Right hindlimb (tissue), 1 donor: Measurements from ENCODE around the gene AKR7A3.

Source experiments
- DNase-seq: peaks from one replicate; pipeline ENCODE4 v3.0.0-alpha.2; 2018

Gene AKR7A3

DNA sequence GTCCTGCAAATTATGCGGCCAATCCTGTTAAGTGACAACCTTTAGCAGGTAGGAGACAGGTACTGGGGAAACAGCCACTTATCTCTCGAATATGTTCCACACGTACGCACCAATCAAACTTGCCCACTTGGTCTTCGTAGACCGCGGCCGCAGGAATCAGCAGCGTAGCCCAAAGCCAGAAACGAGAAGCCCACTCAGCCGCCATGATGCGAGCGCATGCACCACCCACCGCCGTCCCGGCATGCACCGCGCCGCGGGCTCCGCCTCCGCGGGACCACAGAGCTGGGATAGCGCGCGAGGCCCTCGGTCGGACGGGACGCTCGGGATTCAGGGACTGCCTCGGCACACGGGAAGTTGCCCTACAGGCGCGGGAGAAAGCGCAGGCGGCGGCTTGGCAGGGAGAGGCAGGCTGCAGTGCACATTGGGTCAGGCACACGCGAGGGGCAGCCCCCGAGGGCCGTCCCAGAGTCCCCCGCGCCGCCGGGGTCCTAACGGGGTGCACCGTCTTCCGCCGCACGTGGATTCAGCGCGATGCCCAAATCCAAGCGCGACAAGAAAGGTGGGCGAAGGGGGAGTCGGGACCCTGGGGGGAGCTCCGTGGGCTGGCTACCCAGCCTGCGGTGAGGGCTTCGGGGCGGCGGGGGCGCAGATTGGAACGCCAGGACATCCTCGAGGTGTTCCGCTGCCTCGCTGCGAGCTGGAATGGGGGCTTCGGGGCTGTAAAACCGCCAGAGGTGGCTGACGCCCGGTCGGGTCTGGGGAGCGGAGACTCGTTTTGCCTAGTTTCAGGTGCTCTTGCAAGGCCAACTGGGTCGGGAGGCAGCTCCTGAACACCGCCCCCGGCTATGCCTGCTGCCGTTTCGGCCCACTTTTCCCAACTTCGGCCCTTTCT, 37.0 kb downstream of the AKR7A3 start, which contains the start of the genes EMC1 and MRTO4:
EMC1 (minus strand) TSS at position 220 of the 892 bp plus-strand sequence; CDS start at position 205, 15 bp downstream.
MRTO4 (plus strand) TSS at position 501 of the 892 bp plus-strand sequence; CDS start at position 532, 31 bp downstream.
- peak; percentile 93 for DNase-seq

DNA sequence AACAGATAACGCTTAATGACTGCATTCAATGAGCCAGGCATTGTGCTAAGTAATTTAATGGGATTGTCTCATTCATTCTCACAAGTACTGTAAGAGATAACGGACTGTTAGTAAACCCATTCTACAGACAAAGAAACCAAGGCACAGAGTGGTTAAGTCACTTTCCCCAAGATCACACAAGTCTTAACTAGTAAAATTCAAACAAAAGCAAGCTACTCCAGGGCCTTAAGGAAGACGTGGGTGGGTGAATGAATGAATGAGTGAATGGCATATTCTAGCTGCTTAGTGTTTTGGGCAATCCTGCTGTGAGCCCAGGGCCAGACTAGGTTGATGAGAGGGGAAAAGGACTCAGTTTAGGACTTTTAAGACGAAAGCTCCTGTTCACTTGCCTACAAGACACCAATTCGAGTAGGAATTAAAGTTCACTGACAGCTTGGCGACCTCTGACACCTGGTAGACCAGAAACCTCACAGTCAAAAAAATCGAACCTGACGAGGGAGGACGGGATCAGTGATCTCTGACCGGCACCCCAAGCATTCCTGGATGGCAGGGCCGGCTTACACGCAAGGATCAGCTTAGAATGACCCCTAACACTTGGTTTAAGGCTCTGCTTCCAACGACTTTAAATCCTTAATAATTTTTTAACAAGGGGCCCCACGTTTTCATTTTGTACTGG, 37.8 kb downstream of the AKR7A3 start:
- DNase-seq = no peak

DNA sequence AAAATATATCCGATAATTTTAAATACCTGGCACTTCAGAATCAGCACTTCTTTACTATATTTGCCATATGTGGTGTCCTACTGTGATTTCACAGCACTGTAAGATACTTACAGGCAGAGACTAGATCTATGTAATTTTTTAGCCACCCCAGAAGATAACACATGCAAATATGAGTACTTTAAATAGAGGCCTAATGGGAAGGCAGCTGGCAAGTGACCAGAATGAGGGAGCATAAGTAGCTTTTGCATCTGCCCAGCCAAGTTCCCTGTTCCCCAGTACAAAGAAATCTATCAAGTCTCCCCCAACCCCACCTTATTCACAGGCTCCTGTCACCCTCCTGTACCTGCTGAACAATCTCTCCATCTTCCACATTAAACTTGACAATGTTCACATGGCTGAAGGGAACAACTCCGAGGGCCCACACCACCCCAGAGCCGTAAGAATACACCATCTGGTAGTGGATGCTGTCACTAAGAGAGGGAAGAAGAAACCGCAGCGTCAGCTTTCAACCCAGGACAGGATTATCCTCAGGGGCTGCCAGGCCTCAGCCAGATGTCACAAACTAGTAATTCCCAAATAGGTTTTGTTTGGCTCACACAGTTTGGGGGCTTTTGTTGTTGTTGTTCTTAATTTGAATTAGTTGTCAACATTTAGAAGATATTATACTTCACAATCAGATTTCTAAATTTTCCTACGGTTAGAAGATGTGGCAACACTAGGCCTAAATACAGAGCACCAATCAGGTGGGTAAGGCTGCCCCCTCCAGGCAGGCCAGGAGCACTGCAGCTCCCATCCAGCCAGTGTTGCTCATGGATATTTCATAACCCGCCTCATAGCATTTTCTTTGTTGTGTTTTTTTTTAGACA, 47.7 kb downstream of the AKR7A3 start:
- peak; percentile 45 for DNase-seq

DNA sequence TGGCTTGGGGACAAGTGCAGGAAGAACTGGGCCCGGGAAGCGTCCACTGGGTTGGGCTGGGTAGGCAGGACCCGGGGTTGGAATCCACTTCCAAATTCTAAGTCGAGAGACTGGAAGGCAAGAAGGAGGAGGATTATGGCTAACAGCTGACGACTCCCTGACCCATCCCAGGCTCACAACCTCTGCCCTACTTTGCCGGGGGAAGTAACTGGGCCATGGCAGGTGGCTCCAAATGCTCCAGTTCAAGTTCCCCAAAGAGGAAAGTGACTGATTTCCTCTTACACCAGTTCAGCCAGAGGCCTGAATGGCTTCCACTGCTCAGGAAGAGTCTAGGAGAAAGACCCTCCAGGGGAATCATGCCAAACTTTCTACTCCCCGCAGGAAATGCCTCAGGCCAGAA, 48.7 kb downstream of the AKR7A3 start:
- DNase-seq = no peak

DNA sequence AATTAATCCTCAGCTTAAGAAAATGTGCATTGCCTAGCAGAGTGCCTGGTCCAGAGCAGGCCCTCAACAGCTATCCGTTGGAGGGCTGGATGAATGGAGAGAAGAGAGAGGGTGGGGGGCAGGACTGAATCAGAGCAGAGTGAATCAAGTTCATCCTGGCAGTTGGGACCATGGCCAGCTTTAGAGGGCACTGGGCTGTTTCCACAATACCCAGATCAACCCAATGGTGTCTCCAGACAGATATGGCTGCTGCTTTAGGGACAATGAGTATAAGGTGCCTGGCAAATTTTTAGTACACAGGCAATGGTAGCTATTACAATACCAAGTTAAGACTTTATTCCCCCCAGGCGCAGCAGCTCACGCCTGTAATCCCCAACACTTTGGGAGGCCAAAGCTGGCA, 54.3 kb downstream of the AKR7A3 start:
- no peak for DNase-seq
